HG03175 (cell line): Measurements from ENCODE around the gene FARP1.
"Not testable (repeated sequence)": the region's sequence is repeated elsewhere in the genome, so short reads cannot be mapped to it uniquely, and the experiment has no call there.

ENCODE experiments used
- ATAC-seq: cut with Tn5 transposase; IDR thresholded peaks from one replicate; pipeline ENCODE4 v1.9.1; 2021; ENCODE audit warnings: mild to moderate bottlenecking, moderate library complexity; ENCODE audit not compliant: unreplicated experiment

Gene FARP1

DNA sequence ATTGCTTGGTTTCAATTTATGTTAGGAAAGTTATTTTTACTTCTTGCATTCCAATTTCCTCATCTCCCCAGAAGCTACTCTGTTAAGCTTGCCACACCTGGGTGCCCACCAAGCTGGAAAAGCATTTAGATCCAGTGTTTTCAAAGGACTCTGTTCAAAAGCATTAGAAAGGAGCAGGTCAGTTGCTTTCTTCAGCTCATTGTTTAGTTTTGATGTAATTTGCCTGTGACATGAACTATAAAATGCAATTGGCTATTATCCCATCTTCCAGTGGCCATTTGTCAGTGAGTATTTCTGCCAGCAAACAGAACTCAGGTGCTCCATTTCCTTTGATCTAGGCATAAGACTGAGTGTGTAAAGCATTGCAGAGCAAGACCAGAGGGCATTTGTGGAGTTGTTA lies 80.8 kb downstream of the FARP1 start:
- no peak for ATAC-seq

DNA sequence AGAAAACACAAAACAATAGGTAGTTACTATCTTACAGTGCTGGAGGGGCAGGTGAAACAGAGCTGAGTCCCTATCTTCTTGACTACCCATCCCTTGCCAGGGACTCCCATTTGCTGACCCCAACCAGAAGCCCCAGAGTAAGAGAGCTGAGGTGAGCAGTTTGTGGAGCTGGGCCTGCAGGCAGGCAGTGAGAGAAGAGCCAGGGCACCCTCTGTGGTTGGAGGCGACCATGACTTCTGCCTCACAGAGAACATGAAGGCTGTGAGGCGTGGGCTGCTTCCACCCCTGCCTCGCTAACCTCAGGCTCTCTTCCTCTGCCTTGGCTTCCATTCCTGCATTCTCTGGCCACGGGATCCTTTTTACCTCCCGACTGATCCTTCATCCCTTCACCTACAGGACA lies 81.7 kb downstream of the FARP1 start:
- no peak for ATAC-seq

DNA sequence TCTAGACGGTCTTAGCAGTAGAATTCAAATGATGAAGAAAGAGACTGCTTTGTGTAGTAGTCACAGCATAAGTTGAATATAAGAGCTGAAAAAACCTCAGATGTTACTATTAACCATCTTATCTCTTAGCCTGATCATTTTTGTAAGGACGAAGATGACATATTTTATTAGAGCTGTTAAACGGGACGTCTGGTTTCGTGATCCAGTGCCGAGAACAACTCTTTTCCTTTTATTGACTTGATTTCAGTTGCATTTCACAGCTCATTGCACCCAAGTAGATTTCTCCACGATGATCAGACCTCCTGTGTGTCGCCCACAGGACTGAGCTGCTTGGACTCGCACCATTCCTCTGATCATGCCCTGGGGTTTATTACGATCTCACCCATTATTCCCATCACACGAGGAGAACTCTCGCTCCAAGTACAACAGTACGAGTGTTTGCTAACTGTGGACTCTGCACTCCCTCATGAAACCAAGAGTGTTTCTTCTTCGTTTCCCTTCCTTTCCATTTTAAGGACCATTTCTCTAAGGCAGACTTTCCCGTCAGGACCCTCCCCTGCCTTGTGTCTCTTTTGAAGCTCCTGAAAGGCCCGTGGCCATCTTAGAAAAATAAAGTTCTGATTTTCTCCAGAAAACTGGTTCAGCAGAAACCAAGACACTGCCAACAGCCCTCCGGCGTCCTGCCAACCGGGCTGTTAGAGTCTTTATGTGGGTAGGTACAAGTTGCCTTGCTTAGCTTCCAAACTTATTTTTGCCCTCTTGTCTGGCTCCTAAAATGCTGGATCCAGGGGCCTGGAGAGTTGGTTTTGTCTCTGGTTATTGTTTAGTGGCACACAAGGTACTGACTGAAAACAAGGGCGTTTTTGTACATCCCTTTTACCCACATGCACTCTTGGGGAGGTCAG lies 82.4 kb downstream of the FARP1 start:
- ATAC-seq, result no peak

GRCh38 chr13:98226496-98226895 lies 83.6 kb downstream of the FARP1 start:
- ATAC-seq, result no peak

- no peak for ATAC-seq
Measured at GRCh38 chr13:98228661-98229341, 85.9 kb downstream of the FARP1 start.

- ATAC-seq, result not testable (repeated sequence)
Measured at GRCh38 chr13:98230762-98231161, 87.9 kb downstream of the FARP1 start.

DNA sequence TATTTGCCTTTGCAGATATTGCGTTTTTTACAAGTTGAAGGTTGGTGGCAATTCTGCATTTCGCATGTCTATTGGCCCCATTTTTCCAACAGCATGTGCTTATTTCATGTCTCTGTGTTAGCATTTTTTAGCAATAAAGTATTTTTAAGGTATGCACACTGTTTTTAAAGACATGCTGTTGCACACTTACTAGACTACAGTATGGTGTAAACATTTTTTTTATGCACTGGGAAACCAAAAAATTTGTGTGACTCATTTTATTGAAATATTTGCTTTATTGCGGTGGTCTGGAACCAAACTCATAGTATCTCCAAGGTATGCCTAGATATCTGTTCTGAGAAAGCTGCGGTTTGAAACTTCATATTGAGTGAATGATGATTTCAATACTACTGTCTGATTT lies 89.6 kb downstream of the FARP1 start:
- ATAC-seq, result no peak

DNA sequence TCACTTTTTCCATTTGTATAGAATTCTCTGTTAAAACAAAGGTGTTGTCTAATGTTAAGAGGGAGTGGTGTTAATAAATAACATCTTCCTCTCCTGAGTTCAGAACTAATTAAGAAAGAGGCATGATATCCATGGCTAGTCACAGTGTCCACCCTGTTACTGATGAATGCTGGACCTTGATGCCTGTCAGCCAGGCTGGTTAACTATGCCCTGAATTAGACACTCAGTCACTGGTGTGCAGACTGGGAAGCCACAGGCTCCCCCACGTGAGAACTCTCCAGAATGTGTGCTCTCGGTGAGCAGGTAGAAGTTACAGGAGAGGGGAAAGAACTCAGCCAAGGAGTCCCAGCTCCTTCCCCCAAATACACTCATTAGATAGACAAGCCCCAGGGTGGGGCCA lies 90.2 kb downstream of the FARP1 start:
- no peak for ATAC-seq

GRCh38 chr13:98234348-98234747 lies 91.5 kb downstream of the FARP1 start:
- no peak for ATAC-seq

GRCh38 chr13:98236197-98236596 lies 93.3 kb downstream of the FARP1 start:
- no peak for ATAC-seq

DNA sequence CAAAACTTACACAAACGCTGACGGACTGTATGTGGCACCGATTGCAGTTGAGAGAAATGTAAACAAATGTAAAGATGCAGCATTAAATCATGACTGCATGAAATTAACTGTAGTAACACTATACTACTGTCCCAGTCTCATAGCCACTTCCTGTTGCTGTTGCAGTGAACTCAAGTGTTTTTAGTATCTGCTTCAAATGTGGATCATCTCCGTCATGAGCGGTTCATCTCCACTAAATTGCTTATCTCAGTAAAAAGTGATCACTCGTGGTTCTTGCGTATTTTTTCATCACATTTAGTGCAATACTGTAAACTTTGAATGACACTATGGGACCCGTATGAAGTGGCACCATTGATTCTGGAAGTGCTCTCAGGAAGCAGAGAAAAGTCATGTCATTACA lies 94.4 kb downstream of the FARP1 start:
- ATAC-seq, result no peak

DNA sequence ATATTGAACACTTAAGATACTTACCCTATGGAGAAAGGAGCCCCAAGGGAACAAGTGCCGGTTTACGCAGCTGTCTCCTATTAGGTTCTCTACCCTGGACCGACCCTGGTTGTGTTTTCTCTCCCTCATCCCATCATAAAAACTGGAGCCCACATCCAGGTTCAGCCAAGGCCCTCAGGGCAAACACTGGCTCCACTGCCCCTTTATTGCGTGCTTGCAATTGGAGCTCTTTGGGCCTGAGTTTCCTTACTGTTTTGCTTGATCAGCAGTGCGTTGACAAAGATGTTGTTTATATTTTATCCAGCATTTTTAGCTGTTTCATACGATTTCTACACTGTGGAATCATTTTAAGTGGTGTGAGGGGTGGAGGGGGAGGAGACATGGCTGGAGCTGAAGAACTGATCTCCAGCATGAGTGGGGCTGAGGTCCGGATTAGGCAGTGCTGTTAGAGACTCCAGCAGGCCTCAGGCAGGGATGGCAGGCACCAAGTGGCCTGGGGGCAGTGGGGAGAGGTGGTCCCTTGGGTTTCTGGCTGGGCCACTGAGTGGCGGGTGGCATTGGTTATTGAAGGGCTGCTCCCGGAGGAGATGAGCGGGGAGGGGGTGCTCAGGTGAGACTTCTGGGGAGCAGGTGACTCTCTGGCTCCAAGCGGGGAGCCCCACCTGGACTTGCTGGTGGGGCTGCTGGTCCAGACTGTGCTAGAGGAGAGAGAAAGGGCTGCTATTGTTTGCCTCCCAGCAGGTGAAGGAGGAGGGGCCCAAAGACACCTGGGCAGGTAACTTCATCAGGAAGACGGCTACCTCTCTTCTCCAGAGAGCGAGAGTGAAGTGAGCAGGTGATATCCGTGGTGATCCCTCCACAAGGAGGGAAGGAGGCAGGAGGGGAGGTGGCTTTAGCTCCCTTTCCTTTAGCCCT lies 96.5 kb downstream of the FARP1 start:
- ATAC-seq, result no peak

GRCh38 chr13:98240135-98240534 lies 97.2 kb downstream of the FARP1 start:
- no peak for ATAC-seq

GRCh38 chr13:98240974-98241373 lies 98.1 kb downstream of the FARP1 start:
- no peak for ATAC-seq

GRCh38 chr13:98241976-98242375 lies 99.1 kb downstream of the FARP1 start:
- no peak for ATAC-seq

- no peak for ATAC-seq
Measured at GRCh38 chr13:98242403-98242802, 99.5 kb downstream of the FARP1 start.

DNA sequence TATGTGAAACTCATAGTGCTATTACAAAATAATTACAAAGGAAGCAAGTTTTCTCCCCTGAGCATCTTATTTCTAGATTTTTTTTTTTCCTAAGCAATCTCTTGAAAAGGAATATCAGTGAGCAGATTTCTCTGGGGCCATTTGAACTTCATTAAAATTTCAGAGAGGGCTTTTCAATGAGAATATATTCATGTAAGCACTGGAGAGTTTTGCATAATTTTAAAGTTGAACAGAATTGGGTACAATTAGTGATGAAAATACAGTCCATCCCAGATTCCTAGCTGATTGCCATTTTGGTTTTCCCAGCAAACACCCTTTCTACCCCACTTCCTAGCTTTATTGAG lies 101.0 kb downstream of the FARP1 start:
- no peak for ATAC-seq

DNA sequence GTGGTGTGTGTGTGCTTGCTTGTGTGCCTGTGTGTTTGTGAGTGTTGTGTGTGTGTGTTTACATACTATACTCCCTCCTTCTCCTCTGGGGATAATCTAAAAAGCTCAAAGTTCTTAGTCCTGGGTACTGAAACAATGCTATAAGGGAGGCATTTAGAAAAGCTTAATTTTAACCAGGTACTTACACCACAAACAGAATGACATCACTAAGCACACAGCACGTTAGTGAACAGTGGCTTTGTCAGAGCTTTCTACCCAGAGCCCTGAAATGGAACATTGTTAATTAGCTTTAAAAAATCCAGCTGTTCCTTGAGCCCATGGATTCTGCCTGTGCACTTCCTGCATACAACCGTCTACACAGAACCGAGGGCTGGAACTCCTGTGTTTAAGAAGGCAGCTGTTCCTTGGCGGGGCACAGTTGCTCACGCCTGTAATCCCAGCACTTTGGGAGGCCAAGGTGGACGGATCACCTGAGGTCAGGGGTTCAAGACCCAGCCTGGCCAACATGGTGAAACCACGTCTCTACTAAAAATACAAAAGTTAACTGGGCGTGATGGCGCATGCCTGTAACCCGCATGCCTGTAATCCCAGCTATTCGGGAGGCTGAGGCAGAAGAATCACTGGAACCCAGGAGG lies 103.8 kb downstream of the FARP1 start:
- no peak for ATAC-seq

DNA sequence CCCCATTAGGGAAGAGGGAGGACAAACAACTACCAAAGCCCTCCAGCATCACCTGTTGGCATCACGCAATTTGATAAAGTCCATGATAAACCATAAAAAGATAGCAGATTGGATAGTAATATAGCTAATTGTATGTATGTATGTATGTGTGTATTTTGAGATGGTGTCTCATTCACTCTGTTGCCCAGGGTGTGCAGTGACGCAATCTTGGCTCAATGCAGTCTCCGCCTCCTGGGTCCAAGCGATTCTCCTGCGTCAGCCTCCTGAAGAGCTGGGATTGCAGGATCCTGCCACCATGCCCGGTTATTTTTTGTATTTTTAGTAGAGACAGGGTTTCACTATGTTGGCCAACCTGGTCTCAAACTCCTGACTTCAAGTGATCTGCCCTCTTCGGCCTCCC lies 108.8 kb downstream of the FARP1 start:
- no peak for ATAC-seq

- no peak for ATAC-seq
Measured at GRCh38 chr13:98252931-98253470, 110.1 kb downstream of the FARP1 start.

GRCh38 chr13:98253526-98253925 lies 110.6 kb downstream of the FARP1 start:
- ATAC-seq, result no peak
